Eye (tissue), 1 donor: ENCODE data around the gene SLC43A2.
"Not testable (repeated sequence)": the region's sequence is repeated elsewhere in the genome, so short reads cannot be mapped to it uniquely, and the experiment has no call there.

Source experiments
- DNase-seq: peaks from one replicate; pipeline ENCODE4 v3.0.0-alpha.2; 2015

SLC43A2 gene

DNA sequence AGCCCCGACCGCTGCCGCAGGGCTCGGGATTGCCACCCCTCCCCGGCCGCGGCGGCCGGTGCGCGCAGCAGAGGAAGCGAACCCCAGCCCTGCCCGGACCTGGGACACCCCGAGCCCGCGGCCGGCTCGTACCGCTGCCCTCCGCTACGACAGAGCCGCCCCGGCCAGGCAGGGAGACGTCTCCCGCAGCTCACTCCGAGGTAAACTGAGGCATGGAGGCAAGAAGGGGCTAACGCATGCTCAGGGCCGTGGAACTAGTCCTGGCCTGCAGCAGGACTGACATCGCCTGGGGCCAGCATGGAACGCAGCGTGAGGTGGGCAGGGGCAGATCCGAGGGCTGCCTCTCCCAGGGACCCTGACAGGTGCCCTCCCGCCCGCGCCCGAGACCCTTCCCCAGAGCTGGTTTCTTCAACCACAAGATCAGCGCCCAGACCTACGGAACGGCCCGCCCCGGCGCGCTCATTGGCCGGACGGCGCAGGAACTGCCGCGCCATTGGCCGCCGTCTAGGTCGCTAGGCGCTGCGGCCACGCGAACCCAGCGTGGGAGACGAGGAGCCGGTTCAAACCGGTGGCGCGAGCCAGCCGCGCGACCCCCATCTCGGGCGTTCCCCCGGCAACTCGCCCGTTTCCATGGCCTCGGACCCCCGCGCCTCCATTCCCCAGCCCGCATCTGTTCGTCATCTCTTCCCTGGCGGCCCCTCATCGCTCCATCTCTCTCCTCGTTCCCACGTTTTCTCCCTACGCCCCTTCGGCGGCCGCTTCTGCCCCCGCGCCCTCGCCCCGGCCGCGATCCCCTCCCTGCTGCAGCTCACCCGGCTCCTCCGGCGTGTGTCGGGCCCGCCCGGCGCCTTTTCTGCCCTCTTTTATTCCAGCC lies at the start of gene SLC43A2:
Gene SLC43A2 (minus strand): TSS at position 853 of the 874 bp plus-strand sequence. CDS start 960 bp downstream, outside the sequence.
- DNase-seq, result peak; percentile 96

- no peak for DNase-seq
These were observed 47.8 kb upstream of the SLC43A2 start for GRCh38 chr17:1676401-1676800.

DNA sequence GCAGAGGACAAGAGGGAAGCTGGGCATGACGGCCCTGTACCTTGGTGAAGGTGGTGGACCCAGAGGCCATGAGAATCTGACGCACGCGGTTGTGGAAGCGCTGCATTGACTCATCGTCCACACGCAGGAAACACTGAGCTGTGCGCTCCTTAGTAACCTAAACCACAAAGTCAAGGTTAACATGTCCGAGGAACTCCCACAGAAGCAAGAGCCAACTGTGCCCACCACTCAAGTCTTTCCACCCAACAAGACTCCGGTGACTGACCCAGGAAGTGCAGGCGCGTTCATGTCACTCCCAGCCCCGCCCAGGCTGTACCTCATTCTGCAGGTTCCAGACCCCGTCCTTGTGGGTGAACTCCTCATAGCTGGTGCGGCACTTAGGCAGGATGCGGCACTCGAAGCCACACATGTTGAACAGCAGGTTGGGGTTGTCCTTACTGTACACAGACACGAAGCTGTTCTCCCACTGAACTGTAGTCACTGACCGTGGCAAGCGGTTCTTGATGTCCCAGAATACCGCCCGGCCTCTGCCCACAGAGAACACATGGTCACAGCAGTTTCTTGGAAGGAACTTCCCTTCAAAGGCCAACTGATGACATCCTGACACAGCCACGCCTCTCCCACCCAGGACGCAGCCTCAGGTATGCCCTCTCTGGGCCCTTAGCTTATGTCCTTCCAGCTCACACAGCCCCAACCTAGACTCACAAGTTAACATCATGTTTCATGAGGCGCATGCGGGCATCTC lies 44.6 kb upstream of the SLC43A2 start:
- DNase-seq, result no peak

DNA sequence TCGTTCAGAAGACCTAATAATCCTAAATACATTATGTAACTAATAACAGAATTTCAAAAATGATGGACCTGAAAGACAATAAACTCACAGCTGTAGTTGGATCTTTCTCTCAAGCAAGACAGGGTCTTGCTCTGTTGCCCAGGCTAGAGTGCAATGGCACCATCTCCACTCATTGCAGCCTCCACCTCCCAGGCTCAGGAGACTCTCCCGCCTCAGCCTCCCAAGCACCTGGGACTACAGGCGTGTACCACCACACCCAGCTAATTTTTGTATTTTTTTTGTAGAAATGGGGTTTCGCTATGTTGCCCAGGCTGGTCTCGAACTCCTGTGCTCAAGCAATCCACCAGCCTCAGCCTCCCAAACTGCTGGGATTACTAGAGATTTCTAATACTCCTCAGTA lies 35.3 kb upstream of the SLC43A2 start:
- DNase-seq, result not testable (repeated sequence)

DNA sequence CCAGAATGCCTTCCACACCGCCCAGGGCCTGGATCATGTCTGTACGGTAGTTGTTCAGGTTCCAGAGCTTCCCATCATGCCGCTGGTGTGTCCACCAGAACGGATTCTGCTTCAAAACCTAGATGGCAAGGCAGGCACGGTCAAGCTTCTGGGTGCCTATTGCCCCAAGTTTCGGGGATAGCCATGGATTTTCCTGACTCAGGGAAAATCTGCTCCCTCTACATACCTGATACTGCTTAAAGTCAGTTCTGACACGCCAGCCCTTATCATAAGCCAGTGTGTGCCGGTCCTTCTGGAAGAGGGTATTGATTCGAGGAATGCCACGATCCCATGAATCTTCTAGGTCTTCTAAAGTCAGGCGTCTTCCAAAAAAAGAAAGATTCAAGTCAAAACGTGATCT lies 32.4 kb upstream of the SLC43A2 start:
- no peak for DNase-seq

DNA sequence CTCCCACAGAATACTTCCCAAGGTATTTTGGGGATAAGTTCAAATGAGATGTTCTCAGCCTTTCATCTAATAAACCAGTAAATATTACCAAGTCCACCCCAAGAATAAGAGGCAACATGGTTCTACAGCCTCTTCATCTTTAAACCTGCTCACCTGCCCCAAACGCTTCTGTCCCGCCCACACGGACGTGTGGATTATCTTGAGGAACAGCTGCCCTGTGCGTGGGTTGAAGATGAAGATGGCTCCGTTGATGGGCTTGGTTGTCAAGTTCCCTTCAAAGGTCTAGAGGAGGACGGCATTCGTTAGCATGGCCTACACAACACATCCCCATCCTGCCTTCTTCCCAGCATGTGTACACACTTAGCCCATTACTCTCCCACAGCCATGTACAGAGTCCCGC lies 29.5 kb upstream of the SLC43A2 start:
- DNase-seq, result no peak

- DNase-seq, result no peak
These were observed 25.1 kb upstream of the SLC43A2 start for GRCh38 chr17:1653735-1654134.

GRCh38 chr17:1652794-1653193 lies 24.2 kb upstream of the SLC43A2 start:
- not testable (repeated sequence) for DNase-seq

GRCh38 chr17:1651559-1651844 lies 22.9 kb upstream of the SLC43A2 start:
- no peak for DNase-seq

DNA sequence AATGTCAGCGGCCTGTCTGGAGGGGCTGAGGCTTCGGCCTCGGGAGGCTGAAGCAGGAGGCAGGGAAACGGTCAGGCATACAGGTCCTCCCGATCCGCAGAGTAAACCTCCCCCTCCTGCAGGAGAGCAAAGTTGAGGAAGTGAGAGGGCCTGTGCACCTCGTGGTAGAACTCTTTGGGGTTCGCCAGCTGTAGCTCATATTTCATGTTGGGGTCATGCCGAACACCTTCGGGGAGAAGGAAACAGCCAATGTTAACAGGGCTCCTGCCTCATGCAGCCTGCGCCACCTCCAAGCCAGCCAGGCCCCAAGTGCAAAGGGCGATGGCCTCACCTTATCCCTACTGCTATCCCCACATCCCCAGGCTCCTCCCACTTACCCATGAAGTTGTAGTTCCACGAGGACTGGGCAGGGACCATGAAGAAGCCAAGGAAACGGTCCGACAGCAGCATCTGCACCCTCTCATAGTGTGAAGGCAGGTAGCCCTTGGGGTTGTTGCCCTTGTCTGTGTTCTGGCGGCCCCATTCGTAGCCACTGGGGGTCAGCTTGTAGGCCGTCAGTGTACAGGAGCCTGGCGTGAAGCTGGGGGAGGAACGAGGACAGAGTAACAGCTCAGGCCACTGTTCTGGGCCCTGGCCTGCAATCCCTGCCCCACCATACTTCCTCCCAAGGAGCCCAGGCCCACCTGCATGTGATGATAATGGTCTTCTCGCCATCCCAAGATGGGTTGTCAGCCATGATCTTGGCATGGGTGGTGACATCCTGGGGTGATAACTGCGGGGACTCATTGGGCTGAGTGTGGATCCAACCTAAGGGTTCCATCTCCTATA lies 22.3 kb upstream of the SLC43A2 start:
- DNase-seq, result no peak

DNA sequence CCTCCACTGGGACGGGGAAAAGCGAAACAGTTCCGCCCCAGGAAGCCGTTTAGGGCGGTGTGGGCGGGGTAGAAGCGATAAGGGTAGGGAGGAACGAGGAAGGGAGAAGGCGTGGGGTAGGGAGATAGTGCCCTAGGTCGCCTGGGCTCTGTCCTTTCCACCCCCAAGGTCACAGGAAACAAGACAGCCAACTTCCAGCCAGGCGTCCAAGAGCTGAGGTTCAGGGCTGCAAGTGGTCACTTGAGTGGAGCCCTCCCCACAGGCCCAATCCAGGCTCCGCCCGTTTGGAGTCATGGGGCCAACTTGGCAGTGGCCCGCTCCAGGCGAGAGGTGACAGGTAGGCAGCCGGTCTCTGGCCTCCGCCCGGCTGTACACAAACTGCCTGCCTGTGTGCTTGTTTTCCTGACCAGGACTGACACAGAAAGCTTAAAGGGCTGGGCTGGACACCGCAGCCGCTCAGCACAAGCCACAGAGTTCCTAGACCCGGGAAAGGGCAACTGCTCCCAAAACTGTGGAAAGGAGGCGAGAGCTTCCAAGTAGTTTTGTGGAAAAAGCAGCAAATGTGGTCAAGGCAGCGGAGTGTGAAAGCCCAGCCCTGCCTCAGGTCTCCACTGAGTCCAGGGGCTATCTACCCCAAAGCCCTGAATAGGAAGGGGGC lies 21.3 kb upstream of the SLC43A2 start, which contains the start of gene RILP:
Gene RILP (minus strand): TSS at position 23 of the 658 bp plus-strand sequence. CDS start 62 bp downstream, outside the sequence.
- no peak for DNase-seq

- DNase-seq, result peak; percentile 97
These were observed 20.6 kb upstream of the SLC43A2 start for GRCh38 chr17:1648963-1649843.

DNA sequence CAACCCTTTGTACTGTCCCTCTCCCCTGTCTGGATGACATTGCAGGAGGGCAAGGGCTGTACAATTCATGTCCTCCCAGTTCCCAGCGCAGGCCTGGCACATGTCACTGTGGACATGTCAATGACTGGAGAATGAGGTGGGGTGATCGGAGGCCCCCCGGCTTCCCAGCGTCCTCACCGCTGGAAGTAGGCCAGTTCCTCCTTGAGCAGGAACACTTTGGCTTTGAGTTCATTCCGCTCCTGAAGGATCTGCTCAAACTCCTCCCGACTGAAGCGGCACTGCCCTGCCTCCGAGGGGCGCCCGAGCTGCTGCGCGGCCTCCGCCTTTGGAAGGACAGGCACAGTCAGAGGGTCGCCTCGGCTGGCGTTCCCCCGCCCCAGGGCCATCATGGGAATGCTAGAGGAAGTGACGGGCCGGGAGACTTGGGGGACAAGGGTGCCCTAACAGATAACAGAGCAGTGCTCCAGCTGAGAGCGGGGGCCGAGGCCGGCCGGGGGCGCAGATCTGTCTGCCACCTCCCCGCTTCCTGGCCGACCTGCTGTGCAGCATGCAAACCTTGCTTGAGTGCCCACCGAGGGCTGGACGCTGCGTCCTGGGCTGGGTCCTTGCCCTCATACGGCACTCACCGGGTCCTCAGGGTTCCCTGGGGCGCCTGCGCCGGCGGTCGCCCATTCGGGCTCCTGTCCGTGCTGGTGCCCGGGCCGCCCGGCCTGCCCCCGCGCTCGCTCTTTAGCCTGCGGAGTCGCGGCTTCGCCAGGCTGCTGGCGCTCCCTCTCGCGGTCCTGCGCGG lies 19.7 kb upstream of the SLC43A2 start:
- no peak for DNase-seq

DNA sequence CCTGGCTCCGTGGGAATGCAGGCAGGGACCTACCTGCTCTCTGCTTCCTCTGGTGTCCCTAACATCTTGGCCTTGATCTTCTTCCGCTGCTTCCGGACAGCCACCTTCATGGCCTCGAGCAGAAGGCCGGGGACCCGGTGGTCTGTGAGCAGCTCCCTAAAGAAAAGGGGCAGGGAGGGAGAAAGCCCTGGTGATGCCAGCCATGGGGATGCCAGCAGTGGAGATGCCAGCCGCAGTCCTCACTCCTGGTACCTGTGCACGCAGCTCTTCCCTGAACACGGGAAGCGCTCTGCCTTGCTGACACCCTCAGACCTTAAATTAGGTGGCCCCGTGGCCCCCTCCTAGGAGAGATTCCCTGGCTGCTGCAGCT lies 19.2 kb upstream of the SLC43A2 start:
- no peak for DNase-seq

GRCh38 chr17:1646199-1646875 lies 17.7 kb upstream of the SLC43A2 start:
- DNase-seq, result no peak

DNA sequence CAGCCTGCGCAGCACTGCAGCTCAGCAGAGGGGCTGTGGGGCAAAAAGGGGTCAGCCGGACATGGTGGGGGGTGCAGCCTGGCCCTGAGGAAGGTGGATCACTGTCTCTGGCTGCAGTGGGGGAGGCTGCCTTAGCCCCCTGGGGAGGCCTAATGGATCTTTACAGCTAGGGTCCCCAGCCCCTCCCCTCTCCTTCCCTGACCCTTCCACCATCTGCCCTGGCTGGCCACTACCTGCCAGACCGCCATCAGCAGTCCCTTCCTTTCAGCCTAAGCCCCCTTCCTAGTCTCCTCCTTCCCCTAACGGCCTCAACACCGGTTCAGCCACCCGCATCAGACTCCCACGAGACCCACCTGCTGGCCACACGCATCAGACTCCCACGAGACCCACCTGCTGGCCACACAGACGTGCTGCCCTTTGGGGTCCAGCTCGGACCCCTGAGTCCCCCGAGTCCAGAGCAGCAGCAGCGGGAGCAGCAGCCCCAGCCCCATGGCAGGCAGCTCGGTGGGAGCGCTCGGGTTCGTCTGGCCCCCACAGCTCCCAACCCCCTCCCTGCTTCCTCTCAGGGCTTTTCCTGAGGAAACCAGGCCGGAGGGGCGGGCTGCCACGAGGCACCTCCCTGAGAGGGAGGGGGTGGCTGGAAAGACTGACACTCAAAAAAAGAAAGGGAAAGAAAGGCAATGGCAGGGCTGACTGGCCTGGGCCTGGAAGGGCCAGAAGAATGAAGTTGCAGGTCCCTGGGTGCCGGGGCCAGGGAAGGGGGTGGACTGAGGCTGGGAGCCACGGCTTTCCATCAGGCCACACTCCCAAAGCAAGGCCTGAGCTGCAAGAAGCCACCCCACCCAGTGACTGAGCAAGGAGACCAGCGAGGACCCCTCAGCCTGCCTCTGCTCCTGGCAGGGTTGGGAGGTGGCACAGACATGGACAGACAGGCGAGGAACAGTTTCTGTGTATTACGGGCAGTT lies 16.9 kb upstream of the SLC43A2 start, which contains the start of gene SCARF1:
Gene SCARF1 (minus strand): TSS at position 526 of the 965 bp plus-strand sequence. CDS start 35 bp downstream, at position 491.
- DNase-seq, result no peak

GRCh38 chr17:1644493-1645206 lies 16.0 kb upstream of the SLC43A2 start:
- no peak for DNase-seq

DNA sequence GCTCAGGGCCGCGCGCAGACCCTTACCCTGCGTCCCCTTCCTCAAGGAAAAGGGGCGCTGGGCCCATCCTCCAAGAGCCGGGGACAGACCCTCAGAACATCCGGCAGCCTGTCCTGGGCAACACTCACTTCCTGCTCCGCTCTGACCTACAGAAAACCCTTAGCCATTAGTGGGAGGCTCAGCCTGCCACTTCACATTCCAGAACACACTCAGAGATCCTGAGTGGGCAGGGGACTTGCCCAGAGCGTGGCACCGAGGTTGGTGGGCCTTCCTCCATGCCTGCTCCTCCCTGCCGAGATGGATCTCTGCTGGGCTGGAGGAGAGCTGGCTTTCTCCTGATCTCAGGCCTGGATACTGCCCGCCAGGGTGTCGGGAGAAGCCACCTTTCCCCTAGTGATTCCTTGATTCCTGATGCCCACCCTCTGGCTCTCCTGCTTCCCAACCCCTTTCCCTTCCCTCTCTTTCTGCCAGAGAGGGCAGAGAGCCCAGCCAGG lies 15.4 kb upstream of the SLC43A2 start:
- DNase-seq, result no peak
